ENCODE results near the gene TMEM131.

The TMEM131 gene

GRCh38 chr2:97726261-97727064 lies 269.3 kb downstream of the TMEM131 start:
- DNase-seq (ENCODE audit: low read depth, low spot score) = no peak
- H3K4me1 ChIP-seq (ENCODE audit: control insufficient read depth, insufficient read depth, low read length) = no peaks in the 10 kb centered on the region; the same call in 1 of the 2 replicates

DNA sequence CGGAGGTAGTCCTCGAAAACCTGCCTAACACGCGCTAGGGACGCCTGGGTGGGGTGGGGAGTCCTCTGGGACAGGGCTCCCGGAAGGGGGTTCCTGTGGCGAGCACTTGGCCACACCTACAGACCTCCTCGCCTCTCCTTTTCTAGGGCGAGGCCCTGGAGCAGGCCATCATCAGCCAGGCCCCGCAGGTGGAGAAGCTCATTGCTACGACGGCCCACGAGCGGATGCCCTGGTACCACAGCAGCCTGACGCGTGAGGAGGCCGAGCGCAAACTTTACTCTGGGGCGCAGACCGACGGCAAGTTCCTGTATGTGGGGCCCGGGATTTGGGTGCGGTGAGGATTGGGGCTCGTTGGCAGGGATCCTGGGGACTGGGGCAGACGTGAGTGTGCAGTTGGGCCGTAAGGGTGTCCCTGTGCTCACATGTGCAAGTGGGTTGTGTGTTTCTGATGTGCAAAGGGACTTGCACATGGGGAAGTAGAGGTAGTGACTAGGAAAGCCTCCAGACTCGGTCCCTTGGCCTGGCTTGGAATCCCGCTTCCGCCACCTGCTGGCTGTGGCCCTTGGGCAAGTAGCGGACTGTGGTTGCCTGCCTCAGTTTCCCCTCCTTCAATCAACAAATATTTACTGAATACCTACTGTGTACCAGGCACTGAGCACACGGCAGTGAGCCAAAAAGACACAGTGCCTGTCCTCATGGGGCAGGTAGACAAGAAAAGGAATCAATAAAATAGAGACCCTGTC lies 270.6 kb downstream of the TMEM131 start:
- no peak overlapping the region for H3K27ac ChIP-seq (ENCODE audit: low read length)
- no peaks in the 10 kb centered on the region for H3K9me3 ChIP-seq (ENCODE audit: control insufficient read depth, insufficient read depth, low read length)
- no peaks in the 10 kb centered on the region; the same call in 1 of the 2 replicates for H3K36me3 ChIP-seq (ENCODE audit: control insufficient read depth, insufficient read depth, low read length)
- H3K4me3 ChIP-seq (ENCODE audit: low read length) = no peak overlapping the region
- DNase-seq (ENCODE audit: low read depth, low spot score) = no peak
- no CpG with 5 or more reads among the region's 31 CpGs for WGBS (ENCODE audit: insufficient coverage, insufficient read length)
- no peaks in the 10 kb centered on the region for H3K27me3 ChIP-seq (ENCODE audit: control insufficient read depth, insufficient read depth, low read length)
- H3K4me1 ChIP-seq (ENCODE audit: control insufficient read depth, insufficient read depth, low read length) = no peaks in the 10 kb centered on the region; the same call in 1 of the 2 replicates

More at GRCh38 chr2:97726261-97727064, 269.3 kb downstream of the TMEM131 start:
- Histone ChIP-seq H3K27me3 (ENCODE audit: control insufficient read depth, insufficient read depth, low read length) (no peaks in the 10 kb centered on the region), H3K4me3 (ENCODE audit: low read length) (no peak overlapping the region), H3K36me3 (ENCODE audit: control insufficient read depth, insufficient read depth, low read length) (no peaks in the 10 kb centered on the region; the same call in 1 of the 2 replicates), H3K9me3 (ENCODE audit: control insufficient read depth, insufficient read depth, low read length) (no peaks in the 10 kb centered on the region), H3K27ac (ENCODE audit: low read length) (no peak overlapping the region)
- no CpG with 5 or more reads among the region's 4 CpGs for WGBS (ENCODE audit: insufficient coverage, insufficient read length)

- Histone ChIP-seq H3K27ac (ENCODE audit: low read length) (no peak overlapping the region), H3K36me3 (ENCODE audit: control insufficient read depth, insufficient read depth, low read length) (no peaks in the 10 kb centered on the region; the same call in 1 of the 2 replicates), H3K9me3 (ENCODE audit: control insufficient read depth, insufficient read depth, low read length) (no peaks in the 10 kb centered on the region), H3K4me1 (ENCODE audit: control insufficient read depth, insufficient read depth, low read length) (no peaks in the 10 kb centered on the region; the same call in 1 of the 2 replicates), H3K27me3 (ENCODE audit: control insufficient read depth, insufficient read depth, low read length) (no peaks in the 10 kb centered on the region), H3K4me3 (ENCODE audit: low read length) (no peak overlapping the region)
- no peak for DNase-seq (ENCODE audit: low read depth, low spot score)
- WGBS (ENCODE audit: insufficient coverage, insufficient read length) = no CpG with 5 or more reads among the region's 17 CpGs
These were observed 271.2 kb downstream of the TMEM131 start for GRCh38 chr2:97724501-97724900.

DNA sequence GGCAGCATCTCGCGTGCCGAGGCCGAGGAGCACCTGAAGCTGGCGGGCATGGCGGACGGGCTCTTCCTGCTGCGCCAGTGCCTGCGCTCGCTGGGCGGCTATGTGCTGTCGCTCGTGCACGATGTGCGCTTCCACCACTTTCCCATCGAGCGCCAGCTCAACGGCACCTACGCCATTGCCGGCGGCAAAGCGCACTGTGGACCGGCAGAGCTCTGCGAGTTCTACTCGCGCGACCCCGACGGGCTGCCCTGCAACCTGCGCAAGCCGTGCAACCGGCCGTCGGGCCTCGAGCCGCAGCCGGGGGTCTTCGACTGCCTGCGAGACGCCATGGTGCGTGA lies 271.7 kb downstream of the TMEM131 start:
- Histone ChIP-seq H3K27me3 (ENCODE audit: control insufficient read depth, insufficient read depth, low read length) (no peaks in the 10 kb centered on the region), H3K9me3 (ENCODE audit: control insufficient read depth, insufficient read depth, low read length) (no peaks in the 10 kb centered on the region), H3K27ac (ENCODE audit: low read length) (no peak overlapping the region), H3K36me3 (ENCODE audit: control insufficient read depth, insufficient read depth, low read length) (no peaks in the 10 kb centered on the region; the same call in 1 of the 2 replicates), H3K4me1 (ENCODE audit: control insufficient read depth, insufficient read depth, low read length) (no peaks in the 10 kb centered on the region; the same call in 1 of the 2 replicates), H3K4me3 (ENCODE audit: low read length) (no peak overlapping the region)
- no peak for DNase-seq (ENCODE audit: low read depth, low spot score)
- no CpG with 5 or more reads among the region's 41 CpGs for WGBS (ENCODE audit: insufficient coverage, insufficient read length)

DNA sequence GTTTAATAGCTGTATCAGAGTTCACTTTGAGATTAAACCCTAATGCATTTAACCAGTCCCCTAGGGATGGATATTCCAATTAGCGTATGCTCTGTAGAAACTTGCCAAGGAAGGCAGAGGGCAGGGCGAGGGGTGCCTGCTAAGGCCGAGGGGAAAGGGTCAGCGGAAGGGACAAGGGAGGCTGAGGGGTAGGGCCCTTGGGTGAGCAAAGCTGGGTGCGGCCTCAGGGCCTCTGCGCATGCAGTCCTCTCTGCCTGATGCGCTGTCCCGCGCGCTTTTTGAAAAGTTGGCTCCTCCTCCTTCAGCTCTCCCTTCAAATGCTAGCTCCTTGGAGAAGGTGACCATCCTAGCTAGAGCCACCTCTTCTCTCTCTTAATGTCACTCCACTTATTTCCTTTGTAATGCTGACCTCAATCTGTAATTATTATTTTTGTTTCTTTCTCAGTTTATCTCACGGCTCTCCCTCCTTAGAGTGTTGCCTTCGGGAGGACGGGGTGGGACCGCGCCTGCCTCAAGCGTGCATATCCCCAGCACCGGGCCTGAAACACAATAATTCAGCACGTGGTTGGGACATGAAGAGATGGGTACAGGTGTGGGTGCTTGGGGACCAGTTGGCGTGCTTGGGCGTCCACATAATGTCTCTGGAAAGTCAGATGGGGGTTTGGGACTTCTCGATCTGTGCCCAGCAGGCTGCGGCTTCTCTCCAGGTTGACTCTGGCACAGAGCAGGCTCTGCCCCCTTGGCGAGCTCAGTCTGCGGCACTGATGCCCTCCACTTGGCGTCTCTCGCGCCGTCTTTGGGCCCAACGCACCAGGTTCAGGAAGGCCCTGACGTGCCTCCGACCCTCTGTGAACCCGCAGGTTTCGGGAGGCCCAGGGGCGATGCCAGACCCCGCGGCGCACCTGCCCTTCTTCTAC lies 272.3 kb downstream of the TMEM131 start:
- Histone ChIP-seq H3K9me3 (ENCODE audit: control insufficient read depth, insufficient read depth, low read length) (no peaks in the 10 kb centered on the region), H3K27me3 (ENCODE audit: control insufficient read depth, insufficient read depth, low read length) (no peaks in the 10 kb centered on the region), H3K27ac (ENCODE audit: low read length) (no peak overlapping the region), H3K36me3 (ENCODE audit: control insufficient read depth, insufficient read depth, low read length) (no peaks in the 10 kb centered on the region; the same call in 1 of the 2 replicates), H3K4me1 (ENCODE audit: control insufficient read depth, insufficient read depth, low read length) (no peaks in the 10 kb centered on the region; the same call in 1 of the 2 replicates), H3K4me3 (ENCODE audit: low read length) (no peak overlapping the region)
- WGBS (ENCODE audit: insufficient coverage, insufficient read length) = no CpG with 5 or more reads among the region's 37 CpGs
- no peak for DNase-seq (ENCODE audit: low read depth, low spot score)

- Histone ChIP-seq H3K36me3 (ENCODE audit: control insufficient read depth, insufficient read depth, low read length) (no peaks in the 10 kb centered on the region; the same call in 1 of the 2 replicates), H3K4me1 (ENCODE audit: control insufficient read depth, insufficient read depth, low read length) (no peaks in the 10 kb centered on the region; the same call in 1 of the 2 replicates), H3K9me3 (ENCODE audit: control insufficient read depth, insufficient read depth, low read length) (no peaks in the 10 kb centered on the region), H3K4me3 (ENCODE audit: low read length) (no peak overlapping the region), H3K27ac (ENCODE audit: low read length) (no peak overlapping the region), H3K27me3 (ENCODE audit: control insufficient read depth, insufficient read depth, low read length) (no peaks in the 10 kb centered on the region)
- WGBS (ENCODE audit: insufficient coverage, insufficient read length) = no CpG with 5 or more reads among the region's 6 CpGs
- DNase-seq (ENCODE audit: low read depth, low spot score) = no peak
These were observed 273.5 kb downstream of the TMEM131 start for GRCh38 chr2:97722227-97722626.

DNA sequence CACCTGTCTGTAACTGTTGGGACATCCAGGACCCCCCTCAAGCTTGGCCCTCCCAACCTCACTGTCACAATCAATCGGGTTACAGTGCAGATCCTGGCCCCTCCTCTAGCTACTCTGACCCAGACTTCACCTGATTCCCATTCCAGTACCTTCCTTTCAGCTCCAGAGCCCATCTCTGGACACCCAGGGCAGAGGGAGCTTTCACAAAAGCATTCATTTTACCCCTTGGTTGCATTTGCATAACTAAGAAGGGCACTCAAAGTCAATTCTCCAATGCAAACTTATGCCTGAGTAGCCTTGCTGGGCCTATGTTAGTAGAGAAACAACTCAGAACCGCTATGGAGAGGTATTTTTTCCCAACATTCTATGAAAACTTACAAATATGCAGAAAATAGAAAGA lies 275.0 kb downstream of the TMEM131 start:
- no peaks in the 10 kb centered on the region for H3K9me3 ChIP-seq (ENCODE audit: control insufficient read depth, insufficient read depth, low read length)
- no peak overlapping the region for H3K4me3 ChIP-seq (ENCODE audit: low read length)
- no peaks in the 10 kb centered on the region; the same call in 1 of the 2 replicates for H3K36me3 ChIP-seq (ENCODE audit: control insufficient read depth, insufficient read depth, low read length)
- H3K27me3 ChIP-seq (ENCODE audit: control insufficient read depth, insufficient read depth, low read length) = no peaks in the 10 kb centered on the region
- WGBS (ENCODE audit: insufficient coverage, insufficient read length) = no CpG with 5 or more reads among the region's 2 CpGs
- H3K4me1 ChIP-seq (ENCODE audit: control insufficient read depth, insufficient read depth, low read length) = no peaks in the 10 kb centered on the region; the same call in 1 of the 2 replicates
- no peak overlapping the region for H3K27ac ChIP-seq (ENCODE audit: low read length)
- no peak for DNase-seq (ENCODE audit: low read depth, low spot score)

DNA sequence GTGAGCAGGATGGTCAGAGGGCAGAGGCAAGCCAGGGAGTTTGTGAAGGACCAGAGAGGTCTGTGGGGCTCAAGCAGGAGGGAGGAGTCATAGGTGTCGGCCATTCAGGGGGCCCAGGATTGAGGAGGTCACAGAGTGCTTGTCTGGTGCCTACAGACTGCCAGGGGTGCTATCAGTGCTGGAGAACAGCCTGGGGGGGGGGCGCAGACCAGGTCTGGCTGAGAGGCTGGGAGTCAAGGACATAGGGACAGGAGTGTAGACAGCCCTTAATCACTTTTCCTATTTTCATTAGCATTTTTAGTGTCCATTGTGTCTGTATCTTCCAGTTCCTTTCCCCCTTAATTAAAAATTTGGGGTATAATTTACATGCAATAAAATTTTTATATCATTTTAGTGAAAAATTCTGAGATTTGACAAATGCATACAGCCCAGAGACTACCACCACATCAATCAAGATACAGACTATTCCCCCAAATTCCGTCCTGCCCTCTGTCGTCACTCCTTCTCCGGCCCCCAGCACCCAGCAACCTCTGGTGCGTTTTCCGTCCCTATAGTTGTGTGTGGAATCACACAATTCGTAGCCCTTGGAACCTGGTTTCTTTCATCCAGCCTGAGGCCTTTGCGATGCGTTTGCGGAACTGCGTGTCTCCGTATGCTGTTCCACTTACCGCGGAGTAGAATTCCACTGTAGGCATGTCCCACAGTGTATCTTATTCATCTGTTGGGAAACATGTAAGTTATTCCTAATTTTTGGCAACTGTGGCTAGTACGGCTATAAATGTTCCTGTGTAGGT lies 276.2 kb downstream of the TMEM131 start:
- WGBS (ENCODE audit: insufficient coverage, insufficient read length) = no CpG with 5 or more reads among the region's 16 CpGs
- H3K27ac ChIP-seq (ENCODE audit: low read length) = no peak overlapping the region
- no peak for DNase-seq (ENCODE audit: low read depth, low spot score)
- H3K4me3 ChIP-seq (ENCODE audit: low read length) = no peak overlapping the region
- no peaks in the 10 kb centered on the region; the same call in 1 of the 2 replicates for H3K36me3 ChIP-seq (ENCODE audit: control insufficient read depth, insufficient read depth, low read length)
- no peaks in the 10 kb centered on the region for H3K27me3 ChIP-seq (ENCODE audit: control insufficient read depth, insufficient read depth, low read length)
- no peaks in the 10 kb centered on the region; the same call in 1 of the 2 replicates for H3K4me1 ChIP-seq (ENCODE audit: control insufficient read depth, insufficient read depth, low read length)
- H3K9me3 ChIP-seq (ENCODE audit: control insufficient read depth, insufficient read depth, low read length) = no peaks in the 10 kb centered on the region

- Histone ChIP-seq H3K4me1 (ENCODE audit: control insufficient read depth, insufficient read depth, low read length) (no peaks in the 10 kb centered on the region; the same call in 1 of the 2 replicates), H3K9me3 (ENCODE audit: control insufficient read depth, insufficient read depth, low read length) (no peaks in the 10 kb centered on the region), H3K36me3 (ENCODE audit: control insufficient read depth, insufficient read depth, low read length) (no peaks in the 10 kb centered on the region; the same call in 1 of the 2 replicates), H3K27ac (ENCODE audit: low read length) (no peak overlapping the region), H3K27me3 (ENCODE audit: control insufficient read depth, insufficient read depth, low read length) (no peaks in the 10 kb centered on the region), H3K4me3 (ENCODE audit: low read length) (no peak overlapping the region)
- no CpG with 5 or more reads among the region's 3 CpGs for WGBS (ENCODE audit: insufficient coverage, insufficient read length)
- no peak for DNase-seq (ENCODE audit: low read depth, low spot score)
These were observed 276.8 kb downstream of the TMEM131 start for GRCh38 chr2:97718942-97719341.

Data from iPS DF 6.9 (cell line).